ENCODE results near the gene SOX12. TPM values are rescaled to one million over a fixed set of nuclear protein-coding genes. Genes with fewer than 3 reads are reported as not detected.

SOX12 gene
- polyA plus RNA-seq, 1 donor (not counting 4 experiments of a cell fraction or from before 2014, with no cell fraction given), result 1.9 TPM

DNA sequence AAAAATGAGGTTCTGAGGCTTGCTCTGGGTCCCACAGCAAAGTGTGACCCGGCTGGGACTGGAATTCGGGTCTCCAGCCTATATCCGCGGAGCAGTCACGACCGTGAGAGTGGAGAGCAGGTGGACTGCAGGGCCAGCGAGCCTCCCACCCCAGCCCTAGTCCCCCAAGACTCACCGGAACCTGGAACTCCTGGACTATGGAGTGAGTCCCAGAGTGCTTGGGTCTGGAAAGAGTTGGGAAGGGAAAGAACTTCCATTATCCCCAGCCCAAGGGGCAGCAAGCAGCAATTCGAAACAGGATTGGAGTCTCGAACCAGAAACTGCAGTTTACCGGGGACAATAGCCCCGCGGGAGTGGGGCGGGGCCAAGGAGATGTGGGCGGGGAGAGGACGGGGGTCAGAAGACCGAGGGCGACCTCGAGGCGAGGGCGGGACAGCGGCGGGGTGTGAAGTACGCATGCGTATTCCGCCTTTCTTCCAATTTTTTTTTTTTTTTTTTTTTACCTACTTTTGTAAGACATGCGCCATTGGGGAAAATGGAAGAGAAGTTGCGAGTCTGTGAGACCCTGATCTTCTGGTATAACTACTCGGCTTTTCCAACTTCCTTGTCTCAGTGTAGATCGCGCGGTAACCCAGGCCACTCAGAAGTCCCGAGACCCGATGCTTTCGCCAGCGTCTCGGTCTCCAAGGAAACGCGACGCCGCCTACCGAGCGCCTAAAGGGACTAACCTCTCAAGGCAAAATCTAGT, 35.1 kb upstream of the SOX12 start, which contains the start of gene C20orf96:
TSS of gene C20orf96 (minus strand) at position 667 of the 748 bp plus-strand sequence. CDS start at position 527, 140 bp downstream.
- no peaks in the 10 kb centered on the region for H3K9me1 ChIP-seq (ENCODE audit: control insufficient read depth, extremely low read depth, insufficient read depth, low read length)
- peak within 1 kb of the TSS; percentile 79 for H3K9ac ChIP-seq (ENCODE audit: control insufficient read depth, extremely low read depth, insufficient read depth, low read length)
- H3K27ac ChIP-seq (ENCODE audit: control insufficient read depth, insufficient read depth, low read length), result peak within 1 kb of the TSS; percentile 78
- no peaks in the 10 kb centered on the region for H3K27me3 ChIP-seq (ENCODE audit: control insufficient read depth, extremely low read depth, insufficient read depth, low read length)
- no peaks in the 10 kb centered on the region for H3K9me3 ChIP-seq (ENCODE audit: control insufficient read depth, low read depth, low read length)
- no peak for DNase-seq (ENCODE audit: low read depth, low spot score)
- FAIRE-seq, result peak; percentile 73
- TF ChIP-seq, protein P1, sequence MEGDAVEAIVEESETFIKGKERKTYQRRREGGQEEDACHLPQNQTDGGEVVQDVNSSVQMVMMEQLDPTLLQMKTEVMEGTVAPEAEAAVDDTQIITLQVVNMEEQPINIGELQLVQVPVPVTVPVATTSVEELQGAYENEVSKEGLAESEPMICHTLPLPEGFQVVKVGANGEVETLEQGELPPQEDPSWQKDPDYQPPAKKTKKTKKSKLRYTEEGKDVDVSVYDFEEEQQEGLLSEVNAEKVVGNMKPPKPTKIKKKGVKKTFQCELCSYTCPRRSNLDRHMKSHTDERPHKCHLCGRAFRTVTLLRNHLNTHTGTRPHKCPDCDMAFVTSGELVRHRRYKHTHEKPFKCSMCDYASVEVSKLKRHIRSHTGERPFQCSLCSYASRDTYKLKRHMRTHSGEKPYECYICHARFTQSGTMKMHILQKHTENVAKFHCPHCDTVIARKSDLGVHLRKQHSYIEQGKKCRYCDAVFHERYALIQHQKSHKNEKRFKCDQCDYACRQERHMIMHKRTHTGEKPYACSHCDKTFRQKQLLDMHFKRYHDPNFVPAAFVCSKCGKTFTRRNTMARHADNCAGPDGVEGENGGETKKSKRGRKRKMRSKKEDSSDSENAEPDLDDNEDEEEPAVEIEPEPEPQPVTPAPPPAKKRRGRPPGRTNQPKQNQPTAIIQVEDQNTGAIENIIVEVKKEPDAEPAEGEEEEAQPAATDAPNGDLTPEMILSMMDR (optimal IDR thresholded peaks at IDR 0.05 in 1 of 3, IDR thresholded peaks at IDR 0.05 in 1 of 3, conservative IDR thresholded peaks at IDR 0.05 in 1 of 3; ENCODE audit: extremely low read depth in 1 of 3, insufficient read depth in 2 of 3, low read length in 3 of 3), result peak; percentile 20 to 54 (median 48)
- no peak for TF ChIP-seq EZH2 (IDR thresholded peaks at IDR 0.05; ENCODE audit: low read length)
- H4K20me1 ChIP-seq (ENCODE audit: control insufficient read depth, extremely low read depth, insufficient read depth, low read length), result no peaks in the 10 kb centered on the region
- H3K4me3 ChIP-seq (ENCODE audit: control insufficient read depth in 2 of 3, extremely low read depth in 1 of 3, insufficient read depth in 2 of 3, low read depth in 1 of 3, low read length in 3 of 3), result peak within 1 kb of the TSS; percentile 68 to 84 (median 76)
- H3K4me2 ChIP-seq (ENCODE audit: control insufficient read depth, extremely low read depth, insufficient read depth, low read depth, low read length), result peak within 1 kb of the TSS; percentile 87
- H2AFZ ChIP-seq (ENCODE audit: control insufficient read depth, low read length), result peak within 1 kb of the TSS; percentile 96
- dilution Hi-C loops (cut with MboI; ENCODE audit: extremely low pct_ligation_motif_present, low sequenced_read_pairs), result no loop called here
- no peaks in the 10 kb centered on the region for H3K79me2 ChIP-seq (ENCODE audit: control insufficient read depth, insufficient read depth, low read length)
- H3K36me3 ChIP-seq (ENCODE audit: control insufficient read depth in 2 of 2, extremely low read depth in 1 of 2, insufficient read depth in 2 of 2, low read length in 2 of 2), result no peaks in the 10 kb centered on the region
- peaks cover 6% of the 10 kb centered on the region for H3K4me1 ChIP-seq (ENCODE audit: control insufficient read depth, extremely low read depth, insufficient read depth, low read length)

DNA sequence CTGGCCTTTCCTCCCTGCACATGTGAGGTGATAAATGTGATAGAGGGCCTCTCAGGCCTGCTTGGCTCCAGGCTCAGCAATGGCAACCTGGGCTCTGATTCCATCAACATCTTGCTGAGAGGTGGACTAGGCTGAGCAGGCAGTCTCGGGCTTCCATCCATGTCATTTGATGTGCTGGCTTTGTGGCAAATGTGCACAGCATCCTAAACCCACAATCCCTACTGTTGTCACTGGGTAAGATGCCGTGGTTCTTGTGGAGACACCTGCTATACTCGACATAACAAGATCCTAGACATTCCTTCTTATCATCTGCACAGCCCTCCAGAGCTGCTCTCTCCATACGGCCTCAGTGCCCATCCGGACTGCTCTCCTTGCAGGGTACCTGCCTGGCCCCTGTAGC, 30.8 kb upstream of the SOX12 start:
- Histone ChIP-seq H3K4me3 (ENCODE audit: control insufficient read depth in 2 of 3, extremely low read depth in 1 of 3, insufficient read depth in 2 of 3, low read depth in 1 of 3, low read length in 3 of 3) (no peak overlapping the region), H4K20me1 (ENCODE audit: control insufficient read depth, extremely low read depth, insufficient read depth, low read length) (no peaks in the 10 kb centered on the region), H3K9me3 (ENCODE audit: control insufficient read depth, low read depth, low read length) (no peaks in the 10 kb centered on the region), H3K9ac (ENCODE audit: control insufficient read depth, extremely low read depth, insufficient read depth, low read length) (no peak overlapping the region), H3K79me2 (ENCODE audit: control insufficient read depth, insufficient read depth, low read length) (peaks cover 16% of the 10 kb centered on the region), H3K27ac (ENCODE audit: control insufficient read depth, insufficient read depth, low read length) (no peak overlapping the region), H3K27me3 (ENCODE audit: control insufficient read depth, extremely low read depth, insufficient read depth, low read length) (no peaks in the 10 kb centered on the region), H3K4me2 (ENCODE audit: control insufficient read depth, extremely low read depth, insufficient read depth, low read depth, low read length) (no peak overlapping the region), H3K9me1 (ENCODE audit: control insufficient read depth, extremely low read depth, insufficient read depth, low read length) (no peaks in the 10 kb centered on the region), H3K36me3 (ENCODE audit: control insufficient read depth in 2 of 2, extremely low read depth in 1 of 2, insufficient read depth in 2 of 2, low read length in 2 of 2) (no peaks in the 10 kb centered on the region), H2AFZ (ENCODE audit: control insufficient read depth, low read length) (no peak overlapping the region), H3K4me1 (ENCODE audit: control insufficient read depth, extremely low read depth, insufficient read depth, low read length) (peaks cover 17% of the 10 kb centered on the region)
- DNase-seq (ENCODE audit: low read depth, low spot score) (no peak), FAIRE-seq (no peak)
- TF ChIP-seq, protein P1 (optimal IDR thresholded peaks at IDR 0.05 in 1 of 3, IDR thresholded peaks at IDR 0.05 in 1 of 3, conservative IDR thresholded peaks at IDR 0.05 in 1 of 3; ENCODE audit: extremely low read depth in 1 of 3, insufficient read depth in 2 of 3, low read length in 3 of 3), result no peak
- TF ChIP-seq EZH2 (IDR thresholded peaks at IDR 0.05; ENCODE audit: low read length), result no peak
- dilution Hi-C loops (cut with MboI; ENCODE audit: extremely low pct_ligation_motif_present, low sequenced_read_pairs), result no loop called here
